ENCODE results near the gene PRR16. TPM values are rescaled to one million over a fixed set of nuclear protein-coding genes. Genes with fewer than 3 reads are reported as not detected.

PRR16 gene
- polyA plus RNA-seq, 2 of the 4 experiments (the other 2 are of a cell fraction), result 0.05 TPM; not detected in 1

- Histone ChIP-seq H3K4me1 (no peaks in the 10 kb centered on the region), H3K4me3 (no peak overlapping the region), H3K4me2 (no peak overlapping the region), H3K9me3 (no peaks in the 10 kb centered on the region), H3K27ac (no peak overlapping the region)
- FAIRE-seq (no peak), DNase-seq (ENCODE audit: low read depth in 1 of 2, low spot score in 1 of 2) (no peak), ATAC-seq (no peak)
- TF ChIP-seq ESRRA (IDR thresholded peaks at IDR 0.05; ENCODE audit: borderline replicate concordance, low read length) (no peak), JUN (IDR thresholded peaks at IDR 0.05) (no peak), E2F6 (IDR thresholded peaks at IDR 0.05; ENCODE audit: borderline replicate concordance, low read depth) (no peak), NPAS2 (CRISPR knock-in tag; IDR thresholded peaks at IDR 0.05; ENCODE audit: borderline replicate concordance) (no peak), FOSL2 (IDR thresholded peaks at IDR 0.05) (no peak), FOSL2 (CRISPR knock-in tag; IDR thresholded peaks at IDR 0.05) (no peak)
- ChIA-PET POLR2A (no interaction called here), CTCF (interaction anchor here (0.9 kb wide), 1 partner anchor 17 kb away, joined by 3 read pairs; no protein-coding TSS in a partner anchor)
- WGBS (ENCODE audit: missing lambda C conversion rate), result 25% methylated on average over 2 of the region's 2 CpGs
Observed at GRCh38 chr5:120631611-120632010, 167.5 kb downstream of the PRR16 start.

GRCh38 chr5:120632430-120632829, 168.3 kb downstream of the PRR16 start:
- no peak for DNase-seq (ENCODE audit: low read depth in 1 of 2, low spot score in 1 of 2)
- FAIRE-seq, result no peak
- H3K27ac ChIP-seq, result no peak overlapping the region
- H3K4me2 ChIP-seq, result no peak overlapping the region
- no peak overlapping the region for H3K4me3 ChIP-seq
- TF ChIP-seq FOXS1 (CRISPR knock-in tag; IDR thresholded peaks at IDR 0.05), result no peak
- TF ChIP-seq MAZ (IDR thresholded peaks at IDR 0.05; ENCODE audit: borderline replicate concordance, low read depth, low read length), result no peak
- TF ChIP-seq RARB (CRISPR knock-in tag; IDR thresholded peaks at IDR 0.05), result no peak
- no peak for TF ChIP-seq ZSCAN20 (CRISPR knock-in tag; IDR thresholded peaks at IDR 0.05)
- TF ChIP-seq REST (IDR thresholded peaks at IDR 0.05), result no peak
- TF ChIP-seq MYC (IDR thresholded peaks at IDR 0.05; ENCODE audit: borderline replicate concordance, low read length), result no peak
- no peak for TF ChIP-seq POLR2A (IDR thresholded peaks at IDR 0.05; ENCODE audit: low read length)
- no peak for TF ChIP-seq CHD4 (IDR thresholded peaks at IDR 0.05; ENCODE audit: borderline replicate concordance)
- no peak for TF ChIP-seq ZFP36 (IDR thresholded peaks at IDR 0.05; ENCODE audit: borderline replicate concordance, partially characterized antibody)
- TF ChIP-seq TFCP2L1 (CRISPR knock-in tag; IDR thresholded peaks at IDR 0.05), result no peak
- TF ChIP-seq POLR2AphosphoS2 (conservative IDR thresholded peaks at IDR 0.05; ENCODE audit: low read length), result no peak
- TF ChIP-seq ESRRA (IDR thresholded peaks at IDR 0.05; ENCODE audit: borderline replicate concordance, low read length), result no peak
- TF ChIP-seq FOSL2 (IDR thresholded peaks at IDR 0.05), result no peak
- no peak for TF ChIP-seq FOSL2 (CRISPR knock-in tag; IDR thresholded peaks at IDR 0.05)
- ChIA-PET POLR2A (no interaction called here), CTCF (interaction anchor here (0.9 kb wide), 1 partner anchor 18 kb away, joined by 3 read pairs; no protein-coding TSS in a partner anchor)
- H3K9me3 ChIP-seq, result no peaks in the 10 kb centered on the region
- no peak for ATAC-seq
- H3K4me1 ChIP-seq, result no peaks in the 10 kb centered on the region
- WGBS (ENCODE audit: missing lambda C conversion rate), result 38% methylated on average over 3 of the region's 3 CpGs

GRCh38 chr5:120638449-120638848, 174.3 kb downstream of the PRR16 start:
- ChIA-PET POLR2A (no interaction called here), CTCF (interaction anchor here (1.5 kb wide), 1 partner anchor 18 kb away, joined by 4 read pairs; no protein-coding TSS in a partner anchor)
- ATAC-seq (no peak), FAIRE-seq (no peak), DNase-seq (ENCODE audit: low read depth in 1 of 2, low spot score in 1 of 2) (no peak)
- Histone ChIP-seq H3K4me3 (no peak overlapping the region), H3K27ac (no peak overlapping the region), H3K4me2 (no peak overlapping the region), H3K9me3 (no peaks in the 10 kb centered on the region), H3K4me1 (no peaks in the 10 kb centered on the region)
- 26% methylated on average over 3 of the region's 3 CpGs for WGBS (ENCODE audit: missing lambda C conversion rate)
- TF ChIP-seq EHF (CRISPR knock-in tag; IDR thresholded peaks at IDR 0.05) (no peak), POLR2AphosphoS2 (conservative IDR thresholded peaks at IDR 0.05; ENCODE audit: low read length) (no peak), HOXA7 (CRISPR knock-in tag; IDR thresholded peaks at IDR 0.05) (no peak), MAZ (IDR thresholded peaks at IDR 0.05; ENCODE audit: borderline replicate concordance, low read depth, low read length) (no peak), PHF8 (IDR thresholded peaks at IDR 0.05; ENCODE audit: borderline replicate concordance, low read depth) (no peak), E2F6 (IDR thresholded peaks at IDR 0.05; ENCODE audit: borderline replicate concordance, low read depth) (no peak), REST (IDR thresholded peaks at IDR 0.05) (no peak)
